GM10266 (cell line): ENCODE measurements around the gene AFG3L2.

Experiments
- DNase-seq: peaks from one replicate; pipeline ENCODE4 v3.0.0; 2012; ENCODE audit errors: extremely low spot score
- TF ChIP-seq, protein P1 (sequence below): IDR thresholded peaks from 2 replicates; pipeline ENCODE4 v1.5.1; 2012; ENCODE audit warnings: mild to moderate bottlenecking, low read depth; ENCODE audit not compliant: control insufficient read depth, insufficient read depth; ENCODE audit errors: missing control alignments

The AFG3L2 gene

DNA sequence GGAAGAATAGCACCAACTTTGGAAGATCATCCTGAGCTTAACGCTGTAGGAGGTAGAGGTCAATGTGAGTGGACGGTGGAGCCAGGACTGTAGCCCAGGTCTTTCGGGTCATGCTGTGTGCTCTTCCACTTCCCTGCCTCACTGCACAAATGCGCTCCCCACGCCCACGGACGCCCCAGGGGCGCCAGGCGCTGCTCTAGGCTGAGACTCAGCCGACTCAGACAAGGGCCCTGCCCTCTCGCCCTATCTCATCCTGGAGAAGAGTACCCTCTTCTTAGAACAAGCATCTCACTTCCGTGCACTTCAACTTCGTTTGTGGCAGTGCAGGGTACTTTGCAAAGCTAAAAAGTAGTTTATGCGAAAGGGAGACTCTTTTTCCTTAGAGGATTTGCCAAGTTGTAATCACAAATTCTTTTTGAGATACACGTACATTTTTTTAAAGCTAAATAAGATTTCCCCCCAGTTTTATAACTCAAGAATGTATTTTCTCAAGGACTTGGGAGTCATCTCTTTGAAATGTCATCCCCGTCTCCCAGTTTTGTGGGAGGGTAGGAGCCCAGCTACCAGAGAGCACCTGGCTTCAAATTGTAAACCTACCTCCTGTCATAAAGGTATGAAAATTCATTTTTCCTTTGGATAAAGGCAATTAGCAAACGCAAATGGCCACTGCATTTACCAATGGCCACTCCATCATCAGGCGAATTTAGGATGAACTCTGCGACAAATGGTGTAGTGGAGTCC lies 29.5 kb upstream of the AFG3L2 start:
- TF ChIP-seq, protein P1, sequence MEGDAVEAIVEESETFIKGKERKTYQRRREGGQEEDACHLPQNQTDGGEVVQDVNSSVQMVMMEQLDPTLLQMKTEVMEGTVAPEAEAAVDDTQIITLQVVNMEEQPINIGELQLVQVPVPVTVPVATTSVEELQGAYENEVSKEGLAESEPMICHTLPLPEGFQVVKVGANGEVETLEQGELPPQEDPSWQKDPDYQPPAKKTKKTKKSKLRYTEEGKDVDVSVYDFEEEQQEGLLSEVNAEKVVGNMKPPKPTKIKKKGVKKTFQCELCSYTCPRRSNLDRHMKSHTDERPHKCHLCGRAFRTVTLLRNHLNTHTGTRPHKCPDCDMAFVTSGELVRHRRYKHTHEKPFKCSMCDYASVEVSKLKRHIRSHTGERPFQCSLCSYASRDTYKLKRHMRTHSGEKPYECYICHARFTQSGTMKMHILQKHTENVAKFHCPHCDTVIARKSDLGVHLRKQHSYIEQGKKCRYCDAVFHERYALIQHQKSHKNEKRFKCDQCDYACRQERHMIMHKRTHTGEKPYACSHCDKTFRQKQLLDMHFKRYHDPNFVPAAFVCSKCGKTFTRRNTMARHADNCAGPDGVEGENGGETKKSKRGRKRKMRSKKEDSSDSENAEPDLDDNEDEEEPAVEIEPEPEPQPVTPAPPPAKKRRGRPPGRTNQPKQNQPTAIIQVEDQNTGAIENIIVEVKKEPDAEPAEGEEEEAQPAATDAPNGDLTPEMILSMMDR = no peak
- no peak for DNase-seq

DNA sequence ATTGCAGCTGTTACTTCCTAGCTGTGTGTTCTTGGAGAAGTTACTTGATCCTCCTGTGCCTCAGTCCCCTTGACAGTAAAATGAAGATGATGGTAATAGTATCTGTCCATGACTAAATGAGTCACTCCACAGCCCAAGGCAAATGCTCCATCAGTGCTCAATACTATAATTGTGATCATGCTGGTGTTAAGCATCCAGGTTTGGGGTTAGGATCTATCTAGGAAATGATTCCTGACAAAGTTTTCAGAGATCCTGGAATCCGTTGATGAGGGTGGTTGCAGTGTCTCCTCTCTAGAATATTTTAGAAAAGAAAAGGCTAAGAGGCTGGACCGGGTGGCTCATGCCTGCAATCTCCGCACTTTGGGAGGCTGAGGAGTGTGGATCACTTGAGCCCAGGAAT lies 28.0 kb upstream of the AFG3L2 start:
- TF ChIP-seq, protein P1 = no peak
- no peak for DNase-seq

DNA sequence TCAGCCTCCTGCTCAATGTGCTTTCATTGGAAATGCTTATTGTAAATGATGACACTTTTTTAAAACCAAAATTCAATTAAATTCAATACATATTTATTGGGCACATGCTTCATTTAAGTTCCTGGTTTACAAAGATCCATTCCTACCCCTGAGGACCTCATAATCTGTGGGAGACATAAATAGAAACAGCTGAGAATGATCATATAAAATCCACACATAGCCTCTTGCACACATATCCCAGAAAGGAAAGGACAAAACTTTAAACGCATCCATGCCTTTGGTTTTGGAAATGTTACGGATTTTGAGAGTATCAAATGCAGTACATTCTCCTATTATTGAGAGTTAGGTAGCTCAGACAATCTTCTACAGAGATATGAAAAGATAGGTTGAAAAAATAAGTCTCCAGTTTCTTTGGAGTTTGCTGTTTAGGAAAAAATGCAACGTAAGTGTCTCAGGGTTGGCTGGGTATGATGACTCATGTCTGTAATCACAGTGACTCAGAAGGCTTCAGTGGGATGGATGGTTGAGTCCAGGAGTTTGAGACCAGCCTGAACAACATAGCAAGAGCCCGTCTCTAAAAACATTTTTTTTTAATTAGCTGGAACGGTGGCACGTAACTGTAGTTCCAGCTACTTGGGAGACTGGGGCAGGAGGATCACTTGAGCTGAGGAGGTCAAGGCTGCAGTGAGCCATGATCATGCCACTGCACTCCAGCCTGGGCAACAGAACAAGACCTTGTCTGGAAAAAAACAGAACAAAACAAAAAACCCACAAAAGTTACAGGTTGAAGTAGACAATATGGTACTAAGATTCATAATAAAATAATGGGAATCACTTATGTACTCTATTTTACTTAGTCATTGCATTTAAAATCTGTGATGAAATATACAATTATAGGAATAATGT lies 26.8 kb upstream of the AFG3L2 start:
- TF ChIP-seq, protein P1 = no peak
- no peak for DNase-seq

DNA sequence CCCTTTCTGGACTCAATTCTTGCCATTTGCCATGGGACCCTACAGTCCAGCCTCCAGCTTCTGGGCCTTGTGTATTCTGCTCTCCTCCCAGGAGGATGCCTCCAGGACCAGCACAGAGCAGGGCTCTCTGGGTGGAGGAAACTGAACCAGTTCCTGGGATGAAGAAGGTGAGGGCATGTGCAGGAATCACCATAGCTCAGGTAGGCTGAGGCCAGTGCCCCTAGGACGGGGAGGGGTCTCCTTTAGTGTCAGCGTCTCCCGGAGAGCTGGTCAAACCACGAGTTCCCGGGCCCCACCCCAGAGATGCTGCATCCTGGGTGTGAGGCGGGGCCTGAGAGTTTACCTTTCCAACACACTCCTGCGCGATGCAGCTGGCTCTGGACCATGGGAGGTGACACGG lies 24.9 kb upstream of the AFG3L2 start:
- TF ChIP-seq, protein P1 = no peak
- DNase-seq = no peak

DNA sequence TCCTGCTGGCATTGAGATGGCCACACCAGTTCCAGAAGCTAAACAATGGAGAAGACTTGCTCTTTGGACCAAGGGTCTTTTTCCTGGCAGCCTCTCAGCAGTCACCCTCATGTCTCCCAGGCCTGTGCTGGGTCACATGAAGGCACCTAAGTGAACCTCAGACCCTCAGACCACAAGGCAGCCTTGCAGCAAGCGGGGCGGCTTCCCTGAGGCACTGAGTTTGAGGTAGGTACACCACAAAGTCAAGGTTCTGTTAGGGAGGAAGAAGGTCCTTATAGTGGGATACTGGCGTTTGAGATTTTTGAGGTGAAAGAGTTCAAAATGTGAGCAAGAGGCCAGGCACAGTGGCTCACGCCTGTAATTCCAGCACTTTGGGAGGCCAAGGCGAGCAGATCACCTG lies 22.2 kb upstream of the AFG3L2 start:
- DNase-seq = no peak
- TF ChIP-seq, protein P1 = no peak

DNA sequence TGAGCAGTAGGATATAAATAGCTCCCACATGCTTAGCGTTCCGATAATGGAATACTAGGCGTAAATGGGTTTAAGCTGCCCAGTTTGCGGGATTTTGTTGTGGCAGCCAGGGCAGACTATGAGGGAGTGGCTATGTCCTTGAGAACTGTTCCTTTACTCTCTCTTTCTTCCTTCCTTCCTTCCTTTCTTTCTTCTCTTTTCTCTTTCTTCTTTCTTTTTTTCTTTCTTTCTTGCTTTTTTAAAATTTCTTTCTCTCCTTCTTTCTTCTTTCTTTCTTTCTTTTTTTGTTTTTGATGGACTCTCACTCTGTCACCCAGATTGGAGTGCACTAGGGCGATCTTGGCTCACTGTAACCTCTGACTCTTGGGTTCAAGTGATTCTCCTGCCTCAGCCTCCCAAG lies 21.6 kb upstream of the AFG3L2 start:
- TF ChIP-seq, protein P1 = no peak
- no peak for DNase-seq

DNA sequence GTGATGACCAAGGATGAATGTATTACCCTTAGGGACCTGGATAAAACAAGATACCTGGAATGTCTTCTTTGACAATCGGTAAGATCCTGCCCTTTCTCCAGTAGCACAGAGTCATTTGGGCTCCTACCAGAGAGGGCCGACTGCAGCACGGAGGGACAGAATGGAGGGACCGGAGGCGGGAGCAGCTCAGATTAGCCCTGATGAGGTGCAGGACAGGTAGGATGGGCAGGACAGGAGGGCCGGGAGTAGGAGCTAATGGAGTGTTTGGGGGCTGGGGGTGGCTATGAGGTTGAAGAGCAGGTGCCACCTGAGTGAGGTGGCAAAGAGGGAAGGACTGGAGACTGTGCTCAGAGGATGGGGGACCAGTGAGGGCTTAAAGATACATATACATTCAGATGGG lies 20.8 kb upstream of the AFG3L2 start:
- no peak for DNase-seq
- TF ChIP-seq, protein P1 = no peak
